Upper lobe of left lung (tissue), 4 donors: ENCODE data around the gene MB.

Experiments used
- EP300 ChIP-seq, 4 donors: sonication (generic); formaldehyde crosslinking; IDR thresholded peaks; one replicate each; pipeline ENCODE4 v1.5.1; 2017; ENCODE audit warnings: antibody characterized with exemption in 4 of 4, control low read depth in 2 of 4
- POLR2A ChIP-seq, 4 donors: fragments of 450-650 bp; IDR thresholded peaks; one replicate each; pipeline ENCODE4 v1.5.1; 2016 to 2017; ENCODE audit warnings: antibody characterized with exemption in 4 of 4, mild to moderate bottlenecking in 2 of 4
- POLR2AphosphoS5 ChIP-seq, 2 donors: sonication (generic); formaldehyde crosslinking; IDR thresholded peaks; one replicate each; pipeline ENCODE4 v1.5.1; 2017; ENCODE audit warnings: antibody characterized with exemption in 2 of 2
- TF ChIP-seq, protein P1 (sequence below), 6 experiments: fragments of 450-650 bp in 4 of 6; fragments of 200-600 bp in 2 of 6; sonication (generic) in 2 of 6; IDR thresholded peaks; one replicate each; pipeline ENCODE4 v1.5.1; 2016 to 2019; ENCODE audit warnings: antibody characterized with exemption in 6 of 6

DNA sequence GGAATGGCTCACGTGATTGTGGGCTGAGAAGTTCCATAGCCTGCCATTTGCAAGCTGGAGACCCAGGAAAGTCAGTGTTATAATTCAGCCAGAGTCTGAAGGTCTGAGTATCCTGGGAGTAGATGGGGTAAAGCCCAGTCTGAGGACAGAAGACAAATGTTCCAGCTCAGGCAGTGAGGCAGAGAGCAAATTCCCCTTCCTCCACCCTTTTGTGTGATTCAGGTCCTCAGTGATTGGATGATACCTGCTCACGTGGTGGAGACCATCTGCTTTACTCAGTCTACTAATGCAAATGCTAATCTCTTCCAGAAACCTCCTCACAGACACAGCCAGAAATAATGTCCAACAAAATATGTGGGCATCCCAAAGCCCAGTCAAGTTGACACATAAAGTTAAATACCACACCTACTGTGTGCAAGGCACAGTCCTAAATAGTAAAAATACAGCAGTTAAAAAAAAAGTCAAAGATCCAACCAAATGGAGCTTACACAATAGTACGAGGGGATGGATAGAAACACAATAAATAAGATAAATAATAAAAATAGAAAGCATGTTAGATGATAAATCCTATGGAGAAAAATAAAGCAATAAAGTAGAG, 17.9 kb upstream of the MB start:
- TF ChIP-seq, protein P1, sequence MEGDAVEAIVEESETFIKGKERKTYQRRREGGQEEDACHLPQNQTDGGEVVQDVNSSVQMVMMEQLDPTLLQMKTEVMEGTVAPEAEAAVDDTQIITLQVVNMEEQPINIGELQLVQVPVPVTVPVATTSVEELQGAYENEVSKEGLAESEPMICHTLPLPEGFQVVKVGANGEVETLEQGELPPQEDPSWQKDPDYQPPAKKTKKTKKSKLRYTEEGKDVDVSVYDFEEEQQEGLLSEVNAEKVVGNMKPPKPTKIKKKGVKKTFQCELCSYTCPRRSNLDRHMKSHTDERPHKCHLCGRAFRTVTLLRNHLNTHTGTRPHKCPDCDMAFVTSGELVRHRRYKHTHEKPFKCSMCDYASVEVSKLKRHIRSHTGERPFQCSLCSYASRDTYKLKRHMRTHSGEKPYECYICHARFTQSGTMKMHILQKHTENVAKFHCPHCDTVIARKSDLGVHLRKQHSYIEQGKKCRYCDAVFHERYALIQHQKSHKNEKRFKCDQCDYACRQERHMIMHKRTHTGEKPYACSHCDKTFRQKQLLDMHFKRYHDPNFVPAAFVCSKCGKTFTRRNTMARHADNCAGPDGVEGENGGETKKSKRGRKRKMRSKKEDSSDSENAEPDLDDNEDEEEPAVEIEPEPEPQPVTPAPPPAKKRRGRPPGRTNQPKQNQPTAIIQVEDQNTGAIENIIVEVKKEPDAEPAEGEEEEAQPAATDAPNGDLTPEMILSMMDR (IDR thresholded peaks at IDR 0.05): no peak
- TF ChIP-seq POLR2A (IDR thresholded peaks at IDR 0.05) (no peak), EP300 (IDR thresholded peaks at IDR 0.05) (no peak), POLR2AphosphoS5 (IDR thresholded peaks at IDR 0.05) (no peak)
